ENCODE data around the gene OPCML. TPM values are rescaled to one million over a fixed set of nuclear protein-coding genes. Genes with fewer than 3 reads are reported as not detected.

The OPCML gene
- total RNA-seq, 4 donors from 2014 or later = 0.16 TPM; not detected in 3

GRCh38 chr11:132455044-132455443 is 1077.3 kb downstream of the OPCML start:
- intact Hi-C loops (cut with DNase I; ENCODE audit: low total_unique reads) = no loop called here
- 83 to 88% methylated on average over 5 of the region's 5 CpGs for whole genome bisulfite sequencing, 2 donors
- TF ChIP-seq POLR2A (IDR thresholded peaks at IDR 0.05) (no peak), CTCF (IDR thresholded peaks at IDR 0.05) (no peak)
- H3K4me3 ChIP-seq (ENCODE audit: low read depth, poor library complexity, severe bottlenecking) = no peak overlapping the region
- no peak for DNase-seq (ENCODE audit: low spot score in 2 of 2)

GRCh38 chr11:132453406-132453805 is 1078.9 kb downstream of the OPCML start:
- TF ChIP-seq POLR2A (IDR thresholded peaks at IDR 0.05) = no peak
- no peak for TF ChIP-seq CTCF (IDR thresholded peaks at IDR 0.05)
- no peak overlapping the region for H3K4me3 ChIP-seq (ENCODE audit: low read depth, poor library complexity, severe bottlenecking)
- DNase-seq (ENCODE audit: low spot score in 2 of 2) = no peak
- intact Hi-C loops (cut with DNase I; ENCODE audit: low total_unique reads) = no loop called here
- 69 to 73% methylated on average over 8 of the region's 8 CpGs for WGBS, 2 donors

DNA sequence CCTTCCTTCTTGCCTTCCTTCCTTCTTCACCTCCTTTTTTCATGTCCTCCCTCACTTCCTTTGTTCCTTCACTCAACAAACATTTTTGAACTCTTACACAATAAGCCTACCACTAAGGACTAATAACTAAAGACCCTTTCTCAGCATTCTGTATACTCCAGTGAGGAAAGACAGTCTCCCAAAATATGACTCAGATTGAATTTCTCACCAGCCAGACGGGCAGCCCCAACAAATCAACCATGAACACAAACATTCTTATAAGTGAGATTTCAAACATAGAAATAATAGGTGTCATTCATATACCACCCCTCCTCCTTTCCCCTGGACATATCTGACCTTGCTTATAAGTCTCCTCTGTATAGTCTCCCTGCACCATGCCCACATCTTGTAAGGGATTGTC is 1079.7 kb downstream of the OPCML start:
- H3K4me3 ChIP-seq (ENCODE audit: low read depth, poor library complexity, severe bottlenecking) = no peak overlapping the region
- no peak for DNase-seq (ENCODE audit: low spot score in 2 of 2)
- TF ChIP-seq POLR2A (IDR thresholded peaks at IDR 0.05) (no peak), CTCF (IDR thresholded peaks at IDR 0.05) (no peak)
- intact Hi-C loops (cut with DNase I; ENCODE audit: low total_unique reads) = no loop called here
- 72 to 86% methylated on average over 1 of the region's 1 CpG for WGBS, 2 donors

GRCh38 chr11:132451942-132452601 is 1080.2 kb downstream of the OPCML start:
- intact Hi-C loops (cut with DNase I; ENCODE audit: low total_unique reads) = no loop called here
- TF ChIP-seq CTCF (IDR thresholded peaks at IDR 0.05) (no peak), POLR2A (IDR thresholded peaks at IDR 0.05) (no peak)
- WGBS, 2 donors = 85 to 93% methylated on average over 7 of the region's 7 CpGs
- H3K4me3 ChIP-seq (ENCODE audit: low read depth, poor library complexity, severe bottlenecking) = no peak overlapping the region
- DNase-seq (ENCODE audit: low spot score in 2 of 2) = no peak

GRCh38 chr11:132450631-132451030 is 1081.7 kb downstream of the OPCML start:
- no peak overlapping the region for H3K4me3 ChIP-seq (ENCODE audit: low read depth, poor library complexity, severe bottlenecking)
- TF ChIP-seq CTCF (IDR thresholded peaks at IDR 0.05) (no peak), POLR2A (IDR thresholded peaks at IDR 0.05) (no peak)
- 90% methylated on average over 3 of the region's 3 CpGs for WGBS, 2 donors
- DNase-seq (ENCODE audit: low spot score in 2 of 2) = no peak
- intact Hi-C loops (cut with DNase I; ENCODE audit: low total_unique reads) = no loop called here

Measured in lower leg skin (tissue), 4 donors.